Measurements from ENCODE around the gene GRB10. TPM values are rescaled to one million over a fixed set of nuclear protein-coding genes. Genes with fewer than 3 reads are reported as not detected.

Gene GRB10
- total and polyA plus RNA-seq, 11 donors, result 14.7 to 38.2 (median 28.0) TPM

DNA sequence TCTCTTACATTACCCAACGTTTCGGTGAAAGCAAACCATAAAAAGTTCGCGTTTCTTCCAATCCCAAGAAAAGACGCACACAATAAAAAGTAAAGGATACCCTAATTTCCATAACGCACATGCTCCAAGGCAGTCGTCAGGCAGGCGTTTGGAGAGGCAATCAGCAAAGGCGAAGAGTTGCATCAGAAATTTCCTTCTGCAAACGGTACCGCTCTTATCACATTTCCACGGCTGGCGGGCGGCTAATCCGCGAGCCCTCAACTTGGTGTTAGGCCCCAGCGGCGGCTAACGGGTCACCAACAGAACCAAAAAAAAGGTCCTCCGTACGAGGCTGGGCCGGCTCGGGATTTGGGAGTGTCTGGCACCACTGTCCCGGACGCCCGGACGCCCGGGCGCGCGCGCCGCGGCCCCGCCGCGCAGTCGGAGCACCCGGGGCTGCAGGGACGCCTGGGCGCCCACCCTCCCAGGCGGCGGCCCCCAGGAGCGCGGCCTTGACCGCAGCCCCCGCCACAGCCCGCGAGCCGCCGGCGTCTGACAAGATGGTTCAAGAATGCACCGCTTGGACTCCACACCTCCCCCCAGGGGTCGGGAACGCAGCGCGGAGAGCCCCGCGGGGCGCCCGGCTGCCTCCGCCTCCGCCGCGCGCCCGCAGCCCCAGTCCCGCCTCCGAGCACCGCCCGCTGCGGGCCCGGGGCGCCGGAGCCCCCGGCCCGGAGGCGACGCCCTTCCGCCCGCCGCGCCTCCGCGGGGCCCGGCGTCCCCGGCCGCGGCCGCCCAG lies 9.8 kb upstream of the GRB10 start:
- peak in 4 of 5 donors; percentile 27 to 72 (median 44) for DNase-seq
- peaks cover 0 to 4% (median 0%) of the 10 kb centered on the region in 12 donors for H3K9me3 ChIP-seq
- H3K27ac ChIP-seq, result peak overlapping the region; percentile 51 to 91 (median 82)
- no peaks in the 10 kb centered on the region for H3K36me3 ChIP-seq
- intact Hi-C loops (cut with DNase I), result loop anchor here in 6 of 10 donors (2.0 to 10.0 kb wide), 8 partner anchors 165 to 352 kb away; no protein-coding TSS in a partner anchor
- H3K27me3 ChIP-seq, result no peaks in the 10 kb centered on the region
- 1 to 3% (median 2%) methylated on average over 22 to 91 of the region's 91 CpGs for WGBS, 4 donors
- H3K4me3 ChIP-seq, result peak overlapping the region; percentile 36 to 94 (median 68)
- peaks cover 3 to 48% (median 27%) of the 10 kb centered on the region in 12 donors for H3K4me1 ChIP-seq
- TF ChIP-seq CTCF (IDR thresholded peaks at IDR 0.05) (peak in 1 of 12 donors; percentile 4), POLR2A (IDR thresholded peaks at IDR 0.05) (no peak)
- peak in 3 of 4 donors; percentile 20 to 28 (median 22) for ATAC-seq

- peaks cover 0 to 4% (median 0%) of the 10 kb centered on the region in 12 donors for H3K9me3 ChIP-seq
- no peak for TF ChIP-seq CTCF (IDR thresholded peaks at IDR 0.05)
- no peaks in the 10 kb centered on the region for H3K36me3 ChIP-seq
- peaks cover 3 to 48% (median 27%) of the 10 kb centered on the region in 12 donors for H3K4me1 ChIP-seq
- DNase-seq, result no peak
- WGBS, 4 donors, result 16 to 28% (median 25%) methylated on average over 10 of the region's 10 CpGs
- H3K4me3 ChIP-seq, result peak overlapping the region; percentile 36 to 94 (median 68)
- H3K27ac ChIP-seq, result peak overlapping the region in 11 of 12 donors; percentile 51 to 91 (median 82)
- H3K27me3 ChIP-seq, result no peaks in the 10 kb centered on the region
- ATAC-seq, result no peak
- intact Hi-C loops (cut with DNase I), result loop anchor here in 6 of 10 donors (2.0 to 10.0 kb wide), 8 partner anchors 165 to 353 kb away; no protein-coding TSS in a partner anchor
Observed at GRCh38 chr7:50791938-50792341, 9.2 kb upstream of the GRB10 start.

- Histone ChIP-seq H3K4me1 (peaks cover 3 to 49% (median 29%) of the 10 kb centered on the region in 12 donors), H3K27me3 (no peaks in the 10 kb centered on the region), H3K36me3 (no peaks in the 10 kb centered on the region), H3K4me3 (peak overlapping the region; percentile 36 to 94 (median 68)), H3K9me3 (peaks cover 0 to 4% (median 0%) of the 10 kb centered on the region in 12 donors), H3K27ac (peak overlapping the region in 9 of 12 donors; percentile 51 to 91 (median 82))
- no peak for DNase-seq
- no peak for ATAC-seq
- intact Hi-C loops (cut with DNase I), result loop anchor here in 6 of 10 donors (5.0 to 10.0 kb wide), 7 partner anchors 166 to 353 kb away; no protein-coding TSS in a partner anchor
- WGBS, 4 donors, result 47 to 53% (median 52%) methylated on average over 5 of the region's 5 CpGs
- TF ChIP-seq POLR2A (IDR thresholded peaks at IDR 0.05) (no peak), CTCF (IDR thresholded peaks at IDR 0.05) (no peak)
Observed at GRCh38 chr7:50791363-50791937, 8.8 kb upstream of the GRB10 start.

- intact Hi-C loops (cut with DNase I), result loop anchor here in 6 of 10 donors (5.0 to 10.0 kb wide), 7 partner anchors 167 to 354 kb away; no protein-coding TSS in a partner anchor
- Histone ChIP-seq H3K36me3 (no peaks in the 10 kb centered on the region), H3K27ac (peak overlapping the region in 4 of 12 donors; percentile 0 to 91 (median 9)), H3K4me1 (peaks cover 3 to 60% (median 33%) of the 10 kb centered on the region in 12 donors), H3K27me3 (no peaks in the 10 kb centered on the region), H3K4me3 (peak overlapping the region in 11 of 12 donors; percentile 2 to 94 (median 70)), H3K9me3 (peaks cover 0 to 4% (median 0%) of the 10 kb centered on the region in 12 donors)
- DNase-seq (no peak), ATAC-seq (no peak)
- 47 to 68% (median 55%) methylated on average over 9 of the region's 9 CpGs for WGBS, 4 donors
- TF ChIP-seq CTCF (IDR thresholded peaks at IDR 0.05) (no peak), POLR2A (IDR thresholded peaks at IDR 0.05) (no peak)
Observed at GRCh38 chr7:50790381-50790780, 7.7 kb upstream of the GRB10 start.
